HL-60 (cell line): ENCODE data around the gene HPCAL1.

Source experiments
- DNase-seq, 2 experiments: peaks; one replicate each; pipeline ENCODE4 v3.0.0-alpha.2; 2010 to 2020; ENCODE audit warnings: low read depth in 1 of 2, low spot score in 1 of 2
- H3K27ac ChIP-seq: fragments of 250-450 bp; sonication (Bioruptor Pico); replicated peaks from 2 replicates; pipeline ENCODE4 v1.5.1; 2020; ENCODE audit warnings: mild to moderate bottlenecking, moderate library complexity
- H3K27me3 ChIP-seq: fragments of 250-450 bp; sonication (Bioruptor Pico); 2 replicates; pipeline ENCODE4 v1.5.1; 2021; ENCODE audit warnings: mild to moderate bottlenecking, moderate library complexity; ENCODE audit not compliant: insufficient read depth, poor library complexity, severe bottlenecking
- H3K4me3 ChIP-seq: replicated peaks from 2 replicates; pipeline ENCODE4 v1.5.1; 2011; ENCODE audit warnings: mild to moderate bottlenecking, control low read depth, low read length; ENCODE audit not compliant: insufficient read depth
- GABPA ChIP-seq: IDR thresholded peaks from 2 replicates; pipeline ENCODE4 v1.6.1; 2012; ENCODE audit warnings: low read depth
- POLR2AphosphoS5 ChIP-seq: IDR thresholded peaks from 2 replicates; pipeline ENCODE4 v1.6.1; 2012; ENCODE audit warnings: low read depth
- SPI1 ChIP-seq: IDR thresholded peaks from 2 replicates; pipeline ENCODE4 v1.6.1; 2012; ENCODE audit warnings: low read depth, mild to moderate bottlenecking, borderline replicate concordance
- TF ChIP-seq, protein P1 (sequence below): IDR thresholded peaks from 2 replicates; pipeline ENCODE4 v1.6.1; 2012; ENCODE audit warnings: low read depth; ENCODE audit not compliant: insufficient replicate concordance
- TF ChIP-seq, protein P2 (sequence below): IDR thresholded peaks from one replicate; pipeline ENCODE4 v1.5.1; 2011; ENCODE audit warnings: low read length, control low read depth, inconsistent platforms; ENCODE audit not compliant: insufficient read depth

HPCAL1 gene

GRCh38 chr2:10448576-10449485 is 146.1 kb downstream of the HPCAL1 start:
- peak overlapping the region; percentile 92 for H3K27ac ChIP-seq
- no peaks in the 10 kb centered on the region for H3K27me3 ChIP-seq
- DNase-seq: peak; percentile 92 to 94
- TF ChIP-seq POLR2AphosphoS5 (peak; percentile 83), GABPA (no peak), SPI1 (peak; percentile 51; the same call in 1 of the 2 replicates)
- TF ChIP-seq, protein P1, sequence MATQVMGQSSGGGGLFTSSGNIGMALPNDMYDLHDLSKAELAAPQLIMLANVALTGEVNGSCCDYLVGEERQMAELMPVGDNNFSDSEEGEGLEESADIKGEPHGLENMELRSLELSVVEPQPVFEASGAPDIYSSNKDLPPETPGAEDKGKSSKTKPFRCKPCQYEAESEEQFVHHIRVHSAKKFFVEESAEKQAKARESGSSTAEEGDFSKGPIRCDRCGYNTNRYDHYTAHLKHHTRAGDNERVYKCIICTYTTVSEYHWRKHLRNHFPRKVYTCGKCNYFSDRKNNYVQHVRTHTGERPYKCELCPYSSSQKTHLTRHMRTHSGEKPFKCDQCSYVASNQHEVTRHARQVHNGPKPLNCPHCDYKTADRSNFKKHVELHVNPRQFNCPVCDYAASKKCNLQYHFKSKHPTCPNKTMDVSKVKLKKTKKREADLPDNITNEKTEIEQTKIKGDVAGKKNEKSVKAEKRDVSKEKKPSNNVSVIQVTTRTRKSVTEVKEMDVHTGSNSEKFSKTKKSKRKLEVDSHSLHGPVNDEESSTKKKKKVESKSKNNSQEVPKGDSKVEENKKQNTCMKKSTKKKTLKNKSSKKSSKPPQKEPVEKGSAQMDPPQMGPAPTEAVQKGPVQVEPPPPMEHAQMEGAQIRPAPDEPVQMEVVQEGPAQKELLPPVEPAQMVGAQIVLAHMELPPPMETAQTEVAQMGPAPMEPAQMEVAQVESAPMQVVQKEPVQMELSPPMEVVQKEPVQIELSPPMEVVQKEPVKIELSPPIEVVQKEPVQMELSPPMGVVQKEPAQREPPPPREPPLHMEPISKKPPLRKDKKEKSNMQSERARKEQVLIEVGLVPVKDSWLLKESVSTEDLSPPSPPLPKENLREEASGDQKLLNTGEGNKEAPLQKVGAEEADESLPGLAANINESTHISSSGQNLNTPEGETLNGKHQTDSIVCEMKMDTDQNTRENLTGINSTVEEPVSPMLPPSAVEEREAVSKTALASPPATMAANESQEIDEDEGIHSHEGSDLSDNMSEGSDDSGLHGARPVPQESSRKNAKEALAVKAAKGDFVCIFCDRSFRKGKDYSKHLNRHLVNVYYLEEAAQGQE: no peak
- TF ChIP-seq, protein P2, sequence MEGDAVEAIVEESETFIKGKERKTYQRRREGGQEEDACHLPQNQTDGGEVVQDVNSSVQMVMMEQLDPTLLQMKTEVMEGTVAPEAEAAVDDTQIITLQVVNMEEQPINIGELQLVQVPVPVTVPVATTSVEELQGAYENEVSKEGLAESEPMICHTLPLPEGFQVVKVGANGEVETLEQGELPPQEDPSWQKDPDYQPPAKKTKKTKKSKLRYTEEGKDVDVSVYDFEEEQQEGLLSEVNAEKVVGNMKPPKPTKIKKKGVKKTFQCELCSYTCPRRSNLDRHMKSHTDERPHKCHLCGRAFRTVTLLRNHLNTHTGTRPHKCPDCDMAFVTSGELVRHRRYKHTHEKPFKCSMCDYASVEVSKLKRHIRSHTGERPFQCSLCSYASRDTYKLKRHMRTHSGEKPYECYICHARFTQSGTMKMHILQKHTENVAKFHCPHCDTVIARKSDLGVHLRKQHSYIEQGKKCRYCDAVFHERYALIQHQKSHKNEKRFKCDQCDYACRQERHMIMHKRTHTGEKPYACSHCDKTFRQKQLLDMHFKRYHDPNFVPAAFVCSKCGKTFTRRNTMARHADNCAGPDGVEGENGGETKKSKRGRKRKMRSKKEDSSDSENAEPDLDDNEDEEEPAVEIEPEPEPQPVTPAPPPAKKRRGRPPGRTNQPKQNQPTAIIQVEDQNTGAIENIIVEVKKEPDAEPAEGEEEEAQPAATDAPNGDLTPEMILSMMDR: no peak
- H3K4me3 ChIP-seq: peak overlapping the region; percentile 41

- TF ChIP-seq, protein P2: no peak
- TF ChIP-seq, protein P1: no peak
- DNase-seq: no peak
- Histone ChIP-seq H3K27me3 (no peaks in the 10 kb centered on the region), H3K27ac (no peak overlapping the region), H3K4me3 (no peak overlapping the region)
Measured at GRCh38 chr2:10449486-10449831, 146.8 kb downstream of the HPCAL1 start.

GRCh38 chr2:10449838-10450691 is 147.4 kb downstream of the HPCAL1 start:
- no peak overlapping the region for H3K4me3 ChIP-seq
- DNase-seq: no peak
- H3K27ac ChIP-seq: no peak overlapping the region
- TF ChIP-seq POLR2AphosphoS5 (no peak), SPI1 (no peak), GABPA (no peak)
- TF ChIP-seq, protein P2: no peak
- TF ChIP-seq, protein P1: no peak
- H3K27me3 ChIP-seq: no peaks in the 10 kb centered on the region
